H1 (cell line): ENCODE data around the gene VAV2. TPM values are rescaled to one million over a fixed set of nuclear protein-coding genes. Genes with fewer than 3 reads are reported as not detected.

Experiments used
- EP300 ChIP-seq, 2 experiments: IDR thresholded peaks; 1 replicate in 1 of 2; 2 replicates in 1 of 2; pipeline ENCODE4 v1.6.1; 2011 to 2012; ENCODE audit warnings: low read depth in 2 of 2, low read length in 2 of 2, mild to moderate bottlenecking in 2 of 2, borderline replicate concordance in 1 of 2, inconsistent platforms in 1 of 2, moderate library complexity in 1 of 2
- TCF12 ChIP-seq: IDR thresholded peaks from 2 replicates; pipeline ENCODE4 v1.6.1; 2011; ENCODE audit warnings: low read depth, mild to moderate bottlenecking, low read length
- polyA plus RNA-seq, 7 experiments: library from polyadenylated mRNA; depleted of rRNA in 3 of 7; stranded (reverse) in 5 of 7; unstranded in 2 of 7; fragments of >200 nt in 5 of 7; fragments of 200-250 nt in 2 of 7; gene quantifications; 1 replicate in 5 of 7; 2 replicates in 1 of 7; 4 replicates in 1 of 7; pipeline versions ENCODE4 v1.2.1 to v1.2.3, GENCODE V29; 2011 to 2013; ENCODE audit warnings: missing spikeins in 2 of 7, mixed read lengths in 2 of 7
- total RNA-seq: library from RNA; stranded (reverse); fragmentation: NEBNext Ultra II Directional; extraction: Animal tissue kit (Norgen Biotek cat#: 25700); gene quantifications from 2 replicates; pipeline ENCODE4 v1.2.1, GENCODE V29; 2021

VAV2 gene
- total and polyA plus RNA-seq, 2 of the 8 experiments (the other 6 are each of a cell fraction or from before 2014, with no cell fraction given): 13.6 to 37.6 TPM

DNA sequence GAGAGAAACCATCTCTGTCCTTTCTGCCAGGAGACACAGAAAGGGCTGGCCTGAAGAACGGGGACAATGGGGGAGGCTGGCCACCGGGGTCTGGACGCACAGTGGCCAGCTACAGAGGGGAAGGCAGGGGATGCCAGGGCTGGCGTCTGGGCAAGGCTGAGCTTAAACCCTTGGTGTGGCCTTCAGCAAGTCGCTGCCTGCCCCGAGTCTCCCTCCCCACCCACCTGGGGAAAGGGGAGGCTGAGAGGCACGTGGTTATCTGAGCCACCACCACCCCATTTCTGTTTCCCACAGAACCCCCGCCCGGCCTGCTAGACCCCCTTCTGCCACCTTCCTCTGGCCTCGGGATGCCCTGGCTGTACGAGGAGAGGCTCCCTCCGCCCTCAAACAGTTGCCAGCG is 115.3 kb downstream of the VAV2 start (continued):
- no peak for TF ChIP-seq TCF12
- no peak for TF ChIP-seq EP300 (IDR thresholded peaks at IDR 0.05; ENCODE audit: borderline replicate concordance in 1 of 2, low read depth in 2 of 2, low read length in 2 of 2)
- TF ChIP-seq, all 59 proteins: peak for 0
